ENCODE measurements around the gene NDOR1.
A peak's percentile ranks its signal among the peaks of the same experiment; 100 is the strongest.
"Not testable (repeated sequence)": the region's sequence is repeated elsewhere in the genome, so short reads cannot be mapped to it uniquely, and the experiment has no call there.

Gene NDOR1

GRCh38 chr9:137242269-137243203 is 37.0 kb downstream of the NDOR1 start:
- DNase-seq (ENCODE audit: low read depth in 2 of 2, low spot score in 1 of 2): no peak

- not testable (repeated sequence) for DNase-seq (ENCODE audit: low read depth in 2 of 2, low spot score in 1 of 2)
These were observed 37.7 kb downstream of the NDOR1 start for GRCh38 chr9:137243266-137243625.

GRCh38 chr9:137243626-137244485 is 38.4 kb downstream of the NDOR1 start:
- no peak for DNase-seq (ENCODE audit: low read depth in 2 of 2, low spot score in 1 of 2)

- DNase-seq (ENCODE audit: low read depth in 2 of 2, low spot score in 1 of 2): no peak
These were observed 39.3 kb downstream of the NDOR1 start for GRCh38 chr9:137244486-137245449.

- no peak for DNase-seq (ENCODE audit: low read depth in 2 of 2, low spot score in 1 of 2)
These were observed 40.2 kb downstream of the NDOR1 start for GRCh38 chr9:137245450-137246421.

- DNase-seq (ENCODE audit: low read depth in 2 of 2, low spot score in 1 of 2): no peak
These were observed 41.8 kb downstream of the NDOR1 start for GRCh38 chr9:137247135-137247915.

- DNase-seq (ENCODE audit: low read depth in 2 of 2, low spot score in 1 of 2): no peak
These were observed 42.3 kb downstream of the NDOR1 start for GRCh38 chr9:137247916-137248175.

GRCh38 chr9:137250329-137251193 is 45.1 kb downstream of the NDOR1 start:
- DNase-seq (ENCODE audit: low read depth in 2 of 2, low spot score in 1 of 2): no peak

GRCh38 chr9:137251194-137251461 is 45.6 kb downstream of the NDOR1 start, which contains the start of gene STPG3:
TSS of gene STPG3 (plus strand) at chr9:137251286. CDS start at chr9:137251287, 1 bp downstream.
- DNase-seq (ENCODE audit: low read depth in 2 of 2, low spot score in 1 of 2): no peak

- DNase-seq (ENCODE audit: low read depth in 2 of 2, low spot score in 1 of 2): no peak
These were observed 46.2 kb downstream of the NDOR1 start for GRCh38 chr9:137251490-137252268.

GRCh38 chr9:137252555-137253506 is 47.3 kb downstream of the NDOR1 start:
- DNase-seq (ENCODE audit: low read depth in 2 of 2, low spot score in 1 of 2): no peak

- DNase-seq (ENCODE audit: low read depth in 2 of 2, low spot score in 1 of 2): no peak
These were observed 48.5 kb downstream of the NDOR1 start for GRCh38 chr9:137253717-137254623.

GRCh38 chr9:137254624-137255447 is 49.3 kb downstream of the NDOR1 start, which contains the start of gene NELFB:
TSS of gene NELFB (plus strand) at chr9:137255327.
- peak; percentile 94 to 96 for DNase-seq (ENCODE audit: low read depth in 2 of 2, low spot score in 1 of 2)

- no peak for DNase-seq (ENCODE audit: low read depth in 2 of 2, low spot score in 1 of 2)
These were observed 50.1 kb downstream of the NDOR1 start for GRCh38 chr9:137255448-137256114.

Data from stimulated activated CD8-positive, alpha-beta memory T cell treated with anti-CD3 and anti-CD28 coated beads, Interleukin-4, amount 100 ng/mL, for 1 hour (primary cell).